VCaP (cell line): ENCODE results near the gene SLC19A2.
"Not testable (repeated sequence)": the region's sequence is repeated elsewhere in the genome, so short reads cannot be mapped to it uniquely, and the experiment has no call there.

Source experiments
- H3K27ac ChIP-seq: fragments of 450-650 bp; 2 replicates; pipeline ENCODE4 v1.5.1; 2017
- CTCF ChIP-seq: fragments of 450-650 bp; conservative IDR thresholded peaks from 2 replicates; pipeline ENCODE4 v1.5.1; 2017; ENCODE audit warnings: mild to moderate bottlenecking, moderate library complexity

SLC19A2 gene, protein sequence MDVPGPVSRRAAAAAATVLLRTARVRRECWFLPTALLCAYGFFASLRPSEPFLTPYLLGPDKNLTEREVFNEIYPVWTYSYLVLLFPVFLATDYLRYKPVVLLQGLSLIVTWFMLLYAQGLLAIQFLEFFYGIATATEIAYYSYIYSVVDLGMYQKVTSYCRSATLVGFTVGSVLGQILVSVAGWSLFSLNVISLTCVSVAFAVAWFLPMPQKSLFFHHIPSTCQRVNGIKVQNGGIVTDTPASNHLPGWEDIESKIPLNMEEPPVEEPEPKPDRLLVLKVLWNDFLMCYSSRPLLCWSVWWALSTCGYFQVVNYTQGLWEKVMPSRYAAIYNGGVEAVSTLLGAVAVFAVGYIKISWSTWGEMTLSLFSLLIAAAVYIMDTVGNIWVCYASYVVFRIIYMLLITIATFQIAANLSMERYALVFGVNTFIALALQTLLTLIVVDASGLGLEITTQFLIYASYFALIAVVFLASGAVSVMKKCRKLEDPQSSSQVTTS

DNA sequence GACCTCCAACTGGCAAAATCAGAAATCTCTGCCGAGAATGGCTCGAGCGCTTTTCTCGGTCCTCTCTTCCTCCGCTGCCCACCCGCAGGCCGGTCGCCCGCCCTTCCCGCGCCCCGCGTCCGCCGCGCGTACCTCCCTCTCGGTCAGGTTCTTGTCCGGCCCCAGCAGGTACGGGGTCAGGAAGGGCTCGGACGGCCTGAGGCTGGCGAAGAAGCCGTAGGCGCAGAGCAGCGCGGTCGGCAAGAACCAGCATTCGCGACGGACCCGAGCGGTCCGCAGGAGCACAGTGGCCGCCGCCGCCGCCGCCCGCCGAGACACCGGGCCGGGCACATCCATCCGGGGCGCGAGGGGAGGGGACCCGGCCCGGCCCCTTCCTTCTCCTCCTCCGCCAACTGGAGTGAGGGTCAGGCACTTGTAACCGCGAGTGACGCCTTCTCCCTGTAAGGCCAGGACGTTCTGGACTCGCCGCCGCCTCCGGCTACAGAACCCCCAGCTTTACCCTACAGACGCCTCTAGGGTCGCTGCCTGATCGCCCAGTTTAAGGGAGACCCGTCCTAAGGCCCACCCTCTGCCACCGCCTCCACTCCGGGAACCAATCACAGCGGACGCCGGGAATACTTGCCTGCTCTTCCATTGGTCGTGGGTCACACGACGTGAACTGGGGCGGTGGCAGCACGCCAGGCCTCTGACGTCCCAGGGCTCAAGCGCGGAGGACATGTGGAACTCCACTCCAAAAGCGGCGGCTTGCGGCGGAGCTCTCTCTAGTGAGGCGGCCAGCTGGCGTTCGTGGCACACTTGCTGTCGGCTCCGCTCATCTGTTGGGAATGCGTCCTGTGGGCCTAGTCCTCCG lies at the start of gene SLC19A2:
Gene SLC19A2 (minus strand): TSS at position 514 of the 850 bp plus-strand sequence. CDS start 178 bp downstream, at position 336.
- TF ChIP-seq CTCF: peak; percentile 33
- H3K27ac ChIP-seq: peak within 1 kb of the TSS; percentile 95

- no peak for TF ChIP-seq CTCF
- no peak overlapping the region for H3K27ac ChIP-seq
Measured at GRCh38 chr1:169534653-169535052, 48.9 kb upstream of the SLC19A2 start.

- H3K27ac ChIP-seq: not testable (repeated sequence)
Measured at GRCh38 chr1:169533528-169534190, 47.9 kb upstream of the SLC19A2 start.

GRCh38 chr1:169530448-169530847 lies 44.7 kb upstream of the SLC19A2 start:
- H3K27ac ChIP-seq: peak overlapping the region; percentile 94
- no peak for TF ChIP-seq CTCF

DNA sequence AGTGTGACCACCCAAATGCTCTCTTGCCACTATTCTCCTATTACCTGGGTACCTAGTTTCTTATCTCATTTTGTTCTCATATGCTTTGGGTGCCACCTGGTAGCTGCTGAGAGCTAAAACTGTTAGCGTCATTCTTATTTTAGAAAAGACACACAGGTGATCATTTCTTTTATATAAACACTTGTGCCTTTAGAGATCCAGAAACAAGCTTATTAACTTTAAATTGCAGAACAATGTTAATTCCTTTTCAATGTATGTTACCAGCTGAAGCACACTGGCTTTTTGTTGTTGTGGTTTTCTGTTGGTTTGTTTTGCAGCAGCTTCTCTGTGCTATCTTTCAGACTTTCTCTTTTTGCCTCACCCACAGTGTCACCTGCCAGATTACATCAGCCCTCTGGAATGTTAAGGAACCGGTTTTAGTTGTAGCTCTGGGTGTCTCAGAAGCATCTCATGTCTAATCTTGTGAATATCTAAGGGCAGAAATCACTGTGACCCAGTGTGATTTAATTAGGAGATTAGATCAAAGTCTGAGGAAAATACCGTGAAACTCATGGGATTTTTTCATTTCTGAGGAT lies 43.4 kb upstream of the SLC19A2 start:
- TF ChIP-seq CTCF: no peak
- peak overlapping the region; percentile 94 for H3K27ac ChIP-seq

- TF ChIP-seq CTCF: no peak
Measured at GRCh38 chr1:169528215-169529067, 42.7 kb upstream of the SLC19A2 start.

More at GRCh38 chr1:169528215-169529067, 42.7 kb upstream of the SLC19A2 start:
- peak overlapping the region; percentile 94 for H3K27ac ChIP-seq
